B cell (primary cell): Measurements from ENCODE around the gene HOXA2. TPM values are rescaled to one million over a fixed set of nuclear protein-coding genes. Genes with fewer than 3 reads are reported as not detected.

Source experiments
- ATAC-seq: fragments of 200-7000 bp; cut with Tn5 transposase; one replicate; pipeline ENCODE4 v1.10.0; 2021; ENCODE audit warnings: low read depth, mild to moderate bottlenecking, moderate number of reproducible peaks, moderate library complexity
- CTCF ChIA-PET: fragments of 350-600 bp; sonication (Branson Sonifier 250); formaldehyde crosslinking; loops from one replicate; lab custom pipeline; 2021; ENCODE audit warnings: antibody characterized with exemption, inconsistent platforms; lab: Charles Lee
- POLR2A ChIA-PET: fragments of 350-600 bp; sonication (Branson Sonifier 250); formaldehyde crosslinking; loops from one replicate; lab custom pipeline; 2021; ENCODE audit warnings: antibody characterized with exemption; lab: Charles Lee
- DNase-seq: peaks from one replicate; pipeline ENCODE4 v3.0.0; 2013
- H2AFZ ChIP-seq: 2 replicates; pipeline ENCODE4 v1.6.1; 2012; ENCODE audit warnings: mild to moderate bottlenecking, low read depth, low read length; ENCODE audit not compliant: insufficient read depth, poor library complexity, severe bottlenecking
- H3K27ac ChIP-seq, 2 donors: 1 replicate in 1 of 2; 2 replicates in 1 of 2; pipeline ENCODE4 v1.5.1; 2012 to 2013; ENCODE audit warnings: low read length in 2 of 2, mild to moderate bottlenecking in 2 of 2, moderate library complexity in 1 of 2
- H3K27me3 ChIP-seq, 4 experiments: fragments of 200-600 bp in 1 of 4; sonication (generic) in 1 of 4; replicated peaks in 1 of 4; 1 replicate in 2 of 4; 2 replicates in 2 of 4; pipeline versions ENCODE4 v1.6.1 to v1.7.0; 2013 to 2016; ENCODE audit warnings: low read length in 3 of 4, mild to moderate bottlenecking in 2 of 4, mixed read lengths in 1 of 4, moderate library complexity in 1 of 4; ENCODE audit not compliant: insufficient read depth in 4 of 4, control insufficient read depth in 3 of 4; ENCODE audit errors: control extremely low read depth in 1 of 4
- H3K36me3 ChIP-seq, 2 experiments: replicated peaks in 1 of 2; 1 replicate in 1 of 2; 2 replicates in 1 of 2; pipeline versions ENCODE4 v1.6.1 to v1.7.1; 2013; ENCODE audit warnings: low read length in 1 of 2; ENCODE audit not compliant: insufficient read depth in 2 of 2, control insufficient read depth in 1 of 2; ENCODE audit errors: control extremely low read depth in 1 of 2, extremely low read depth in 1 of 2
- H3K4me1 ChIP-seq, 2 donors: fragments of 200-600 bp in 1 of 2; sonication (generic) in 1 of 2; 1 replicate in 1 of 2; 2 replicates in 1 of 2; pipeline versions ENCODE4 v1.5.1 to v1.6.1; 2013 to 2017; ENCODE audit warnings: low read length in 2 of 2; ENCODE audit not compliant: control insufficient read depth in 2 of 2, insufficient read depth in 2 of 2
- H3K4me2 ChIP-seq: replicated peaks from 2 replicates; pipeline ENCODE3; 2012; ENCODE audit warnings: mild to moderate bottlenecking, low read depth, low read length; ENCODE audit not compliant: poor library complexity, severe bottlenecking
- H3K4me3 ChIP-seq, 5 experiments: fragments of 200-600 bp in 1 of 5; sonication (generic) in 1 of 5; 1 replicate in 3 of 5; 2 replicates in 2 of 5; pipeline versions ENCODE4 v1.5.1 to v1.7.0; 2011 to 2016; ENCODE audit warnings: low read length in 4 of 5, mild to moderate bottlenecking in 4 of 5, low read depth in 2 of 5, control low read depth in 1 of 5, moderate library complexity in 1 of 5; ENCODE audit not compliant: insufficient read depth in 1 of 5; ENCODE audit errors: control extremely low read depth in 1 of 5, extremely low read depth in 1 of 5
- H3K79me2 ChIP-seq: fragments of 200-600 bp; sonication (generic); one replicate; pipeline ENCODE4 v1.6.0; 2016; ENCODE audit warnings: low read length; ENCODE audit not compliant: control insufficient read depth, insufficient read depth
- H3K9ac ChIP-seq: fragments of 200-600 bp; sonication (generic); 2 replicates; pipeline ENCODE4 v1.6.1; 2017; ENCODE audit warnings: mild to moderate bottlenecking, low read length, moderate library complexity
- H3K9me3 ChIP-seq, 3 donors: one replicate each; pipeline versions ENCODE4 v1.6.1 to v1.7.1; 2013; ENCODE audit warnings: low read length in 2 of 3; ENCODE audit not compliant: control insufficient read depth in 2 of 3, insufficient read depth in 1 of 3; ENCODE audit errors: control extremely low read depth in 1 of 3
- H4K20me1 ChIP-seq: 2 replicates; pipeline ENCODE4 v1.6.0; 2012; ENCODE audit warnings: mild to moderate bottlenecking, low read length; ENCODE audit not compliant: insufficient read depth, control insufficient read depth, poor library complexity, severe bottlenecking
- H3K27ac Mint-ChIP-seq: one replicate; pipeline ENCODE4 v1.8.0; 2021; ENCODE audit warnings: mixed read lengths
- H3K27me3 Mint-ChIP-seq: one replicate; pipeline ENCODE4 v1.8.0; 2021; ENCODE audit warnings: mixed read lengths
- H3K4me1 Mint-ChIP-seq: one replicate; pipeline ENCODE4 v1.8.0; 2021; ENCODE audit warnings: mixed read lengths
- H3K4me3 Mint-ChIP-seq: one replicate; pipeline ENCODE4 v1.8.0; 2021; ENCODE audit warnings: mixed read lengths
- H3K9me3 Mint-ChIP-seq: one replicate; pipeline ENCODE4 v1.8.0; 2022; ENCODE audit warnings: mixed read lengths; ENCODE audit not compliant: insufficient read depth
- EZH2 ChIP-seq: IDR thresholded peaks from 2 replicates; pipeline ENCODE4 v1.6.1; 2012; ENCODE audit warnings: borderline replicate concordance, low read depth, mild to moderate bottlenecking, moderate library complexity, low read length; ENCODE audit not compliant: insufficient read depth, poor library complexity, severe bottlenecking
- WGBS: methylation state at CpG from one replicate; pipeline ENCODE4 v1.1.5; 2013; ENCODE audit warnings: missing lambda C conversion rate; ENCODE audit not compliant: insufficient coverage; 5-methylcytosine and 5-hydroxymethylcytosine counted together
- intact Hi-C: fragments of 100-400 bp; cut with micrococcal nuclease; formaldehyde crosslinking; loops from one replicate; pipeline ENCODE4 v1.10.0; 2022
- polyA plus RNA-seq: library from polyadenylated mRNA; depleted of rRNA; stranded (reverse); fragments of >200 nt; gene quantifications from 2 replicates; pipeline ENCODE4 v1.2.3, GENCODE V29; 2012
- total RNA-seq, 2 donors: library from RNA; stranded (reverse); fragments of 120-200 nt in 1 of 2; gene quantifications; 1 replicate in 1 of 2; 2 replicates in 1 of 2; pipeline versions ENCODE4 v1.2.3 to v1.2.4, GENCODE V29; 2013 to 2022
- TF ChIP-seq, protein P1 (sequence below): fragments of 200-600 bp; IDR thresholded peaks from one replicate; pipeline ENCODE4 v1.8.0; 2022; ENCODE audit warnings: antibody characterized with exemption, mild to moderate bottlenecking

The HOXA2 gene
- total and polyA plus RNA-seq, 2 donors (not counting 1 experiment from before 2014, with no cell fraction given): not detected

DNA sequence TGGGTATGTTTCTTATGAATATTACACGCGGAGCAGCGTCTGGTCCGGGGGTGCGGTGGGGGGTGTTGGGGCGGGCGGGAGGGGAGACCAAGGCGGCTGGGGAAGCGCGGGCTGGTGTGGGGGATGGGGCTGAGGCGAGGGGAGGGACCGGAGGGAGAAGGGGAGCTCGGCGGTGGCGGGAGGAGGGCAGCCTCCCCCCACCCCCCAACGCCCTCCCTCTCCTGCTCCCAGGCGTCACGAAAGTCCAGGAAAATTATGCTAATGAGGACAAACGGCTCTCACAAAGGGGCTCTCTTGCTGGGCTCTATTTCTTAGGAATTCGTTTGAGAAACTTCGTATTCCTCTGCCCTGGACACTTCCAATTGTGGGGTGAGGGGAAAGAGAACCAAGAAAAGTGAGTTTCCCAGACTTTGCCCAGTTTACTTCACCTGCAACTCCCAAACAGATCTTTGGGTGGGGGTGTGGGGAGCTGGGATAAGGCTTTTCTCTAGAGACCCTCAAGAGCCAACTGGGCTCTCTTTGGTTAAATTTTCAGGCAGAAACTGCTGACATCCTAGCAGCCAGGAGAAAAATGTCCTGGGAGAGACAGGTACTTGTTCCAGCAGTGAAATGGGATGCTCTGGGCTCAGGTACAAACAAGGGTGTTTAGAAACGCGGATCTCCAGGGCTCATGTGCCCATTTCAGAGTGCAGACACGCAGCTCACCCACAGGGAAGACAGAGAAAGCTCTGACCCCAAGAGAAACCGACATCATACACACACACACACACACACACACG lies 11.7 kb upstream of the HOXA2 start:
- Histone ChIP-seq H3K27me3 (peaks cover 0 to 7% (median 0%) of the 10 kb centered on the region in 4 experiments), H3K4me3 (no peak overlapping the region), H3K4me2 (no peak overlapping the region), H3K27ac (no peak overlapping the region), H3K36me3 (no peaks in the 10 kb centered on the region), H3K9me3 (peaks cover 0 to 5% (median 0%) of the 10 kb centered on the region in 3 donors), H3K9ac (no peak overlapping the region), H3K79me2 (no peaks in the 10 kb centered on the region), H3K4me1 (no peaks in the 10 kb centered on the region), H2AFZ (no peak overlapping the region), H4K20me1 (no peaks in the 10 kb centered on the region)
- no peak for ATAC-seq
- 93% methylated on average over 3 of the region's 26 CpGs for WGBS
- Mint-ChIP-seq H3K27me3 (peaks cover 15% of the 10 kb centered on the region), H3K4me1 (no peaks in the 10 kb centered on the region), H3K4me3 (no peak overlapping the region), H3K9me3 (no peaks in the 10 kb centered on the region), H3K27ac (no peak overlapping the region)
- POLR2A ChIA-PET: interaction anchor here (0.6 kb wide), 1 partner anchor 78 kb away, joined by 4 read pairs; no protein-coding TSS in a partner anchor
- no peak for DNase-seq
- CTCF ChIA-PET: no interaction called here
- TF ChIP-seq, protein P1, sequence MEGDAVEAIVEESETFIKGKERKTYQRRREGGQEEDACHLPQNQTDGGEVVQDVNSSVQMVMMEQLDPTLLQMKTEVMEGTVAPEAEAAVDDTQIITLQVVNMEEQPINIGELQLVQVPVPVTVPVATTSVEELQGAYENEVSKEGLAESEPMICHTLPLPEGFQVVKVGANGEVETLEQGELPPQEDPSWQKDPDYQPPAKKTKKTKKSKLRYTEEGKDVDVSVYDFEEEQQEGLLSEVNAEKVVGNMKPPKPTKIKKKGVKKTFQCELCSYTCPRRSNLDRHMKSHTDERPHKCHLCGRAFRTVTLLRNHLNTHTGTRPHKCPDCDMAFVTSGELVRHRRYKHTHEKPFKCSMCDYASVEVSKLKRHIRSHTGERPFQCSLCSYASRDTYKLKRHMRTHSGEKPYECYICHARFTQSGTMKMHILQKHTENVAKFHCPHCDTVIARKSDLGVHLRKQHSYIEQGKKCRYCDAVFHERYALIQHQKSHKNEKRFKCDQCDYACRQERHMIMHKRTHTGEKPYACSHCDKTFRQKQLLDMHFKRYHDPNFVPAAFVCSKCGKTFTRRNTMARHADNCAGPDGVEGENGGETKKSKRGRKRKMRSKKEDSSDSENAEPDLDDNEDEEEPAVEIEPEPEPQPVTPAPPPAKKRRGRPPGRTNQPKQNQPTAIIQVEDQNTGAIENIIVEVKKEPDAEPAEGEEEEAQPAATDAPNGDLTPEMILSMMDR: no peak
- TF ChIP-seq EZH2: no peak
- intact Hi-C loops: no loop called here
